ENCODE results near the gene KRTAP5-3. TPM values are rescaled to one million over a fixed set of nuclear protein-coding genes. Genes with fewer than 3 reads are reported as not detected.
A peak's percentile ranks its signal among the peaks of the same experiment; 100 is the strongest.

The KRTAP5-3 gene
- total and polyA plus RNA-seq, 4 donors, result not detected

- DNase-seq (peak; percentile 69 to 86 (median 78)), ATAC-seq (ENCODE audit: insufficient read depth, low FRiP score) (peak; percentile 63)
- no peak within 1 kb of the TSS for H3K9ac ChIP-seq (ENCODE audit: insufficient read depth in 1 of 2, low read length in 2 of 2)
- peak within 1 kb of the TSS; percentile 56 for H3K4me3 ChIP-seq
- 1% methylated on average over 88 to 124 of the region's 124 CpGs for WGBS, 2 donors
- TF ChIP-seq, protein P1, sequence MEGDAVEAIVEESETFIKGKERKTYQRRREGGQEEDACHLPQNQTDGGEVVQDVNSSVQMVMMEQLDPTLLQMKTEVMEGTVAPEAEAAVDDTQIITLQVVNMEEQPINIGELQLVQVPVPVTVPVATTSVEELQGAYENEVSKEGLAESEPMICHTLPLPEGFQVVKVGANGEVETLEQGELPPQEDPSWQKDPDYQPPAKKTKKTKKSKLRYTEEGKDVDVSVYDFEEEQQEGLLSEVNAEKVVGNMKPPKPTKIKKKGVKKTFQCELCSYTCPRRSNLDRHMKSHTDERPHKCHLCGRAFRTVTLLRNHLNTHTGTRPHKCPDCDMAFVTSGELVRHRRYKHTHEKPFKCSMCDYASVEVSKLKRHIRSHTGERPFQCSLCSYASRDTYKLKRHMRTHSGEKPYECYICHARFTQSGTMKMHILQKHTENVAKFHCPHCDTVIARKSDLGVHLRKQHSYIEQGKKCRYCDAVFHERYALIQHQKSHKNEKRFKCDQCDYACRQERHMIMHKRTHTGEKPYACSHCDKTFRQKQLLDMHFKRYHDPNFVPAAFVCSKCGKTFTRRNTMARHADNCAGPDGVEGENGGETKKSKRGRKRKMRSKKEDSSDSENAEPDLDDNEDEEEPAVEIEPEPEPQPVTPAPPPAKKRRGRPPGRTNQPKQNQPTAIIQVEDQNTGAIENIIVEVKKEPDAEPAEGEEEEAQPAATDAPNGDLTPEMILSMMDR (IDR thresholded peaks at IDR 0.05; ENCODE audit: control extremely low read depth, extremely low read depth), result no peak
- peak within 1 kb of the TSS; percentile 68 to 90 for H3K27ac ChIP-seq (ENCODE audit: low read depth in 1 of 2, low read length in 1 of 2)
- H3K9me3 ChIP-seq (ENCODE audit: control insufficient read depth in 4 of 4, insufficient read depth in 3 of 4, low read length in 3 of 4), result no peaks in the 10 kb centered on the region
- no peaks in the 10 kb centered on the region for H3K36me3 ChIP-seq (ENCODE audit: control insufficient read depth in 4 of 4, insufficient read depth in 4 of 4, low read length in 4 of 4)
- peaks cover 0 to 5% (median 0%) of the 10 kb centered on the region in 5 donors for H3K4me1 ChIP-seq (ENCODE audit: control insufficient read depth in 5 of 5, insufficient read depth in 5 of 5, low read length in 5 of 5)
- peaks cover 0 to 36% (median 22%) of the 10 kb centered on the region in 3 donors for H3K27me3 ChIP-seq (ENCODE audit: control insufficient read depth in 3 of 3, insufficient read depth in 3 of 3, low read length in 2 of 3)
Measured at GRCh38 chr11:1572197-1573076, 35.8 kb downstream of the KRTAP5-3 start, which contains the start of gene DUSP8. Gene DUSP8 (minus strand): TSS chr11:1572271. CDS start chr11:1565826, 6,445 bp downstream.

DNA sequence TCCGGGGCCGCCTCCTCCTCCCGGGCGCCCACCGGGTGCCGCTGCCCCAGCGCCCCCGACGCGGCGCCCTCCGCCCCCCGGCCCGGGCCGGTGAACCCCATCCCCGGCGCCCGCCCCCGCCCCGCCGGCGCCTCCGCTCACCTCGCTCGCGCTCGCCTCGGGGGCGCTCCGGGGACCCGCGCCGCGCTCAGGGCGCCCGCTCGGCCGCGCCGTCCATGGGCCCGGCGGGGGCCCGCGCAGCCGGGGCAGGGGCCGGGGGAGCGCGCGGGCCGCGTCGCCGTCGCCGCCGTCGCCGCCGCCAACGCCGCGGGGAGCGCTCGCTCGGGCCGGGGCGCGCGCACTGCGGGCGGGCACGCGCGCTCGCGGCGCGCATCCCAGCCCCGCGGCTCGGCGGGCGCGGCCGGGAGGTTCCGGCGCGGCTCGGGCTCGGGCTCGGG, 36.5 kb downstream of the KRTAP5-3 start:
- Histone ChIP-seq H3K27me3 (ENCODE audit: control insufficient read depth in 3 of 3, insufficient read depth in 3 of 3, low read length in 2 of 3) (peaks cover 0 to 36% (median 22%) of the 10 kb centered on the region in 3 donors), H3K4me1 (ENCODE audit: control insufficient read depth in 5 of 5, insufficient read depth in 5 of 5, low read length in 5 of 5) (peaks cover 0 to 5% (median 0%) of the 10 kb centered on the region in 5 donors)
- WGBS, 2 donors, result 2% methylated on average over 37 to 91 of the region's 91 CpGs

GRCh38 chr11:1570896-1571759, 37.1 kb downstream of the KRTAP5-3 start:
- WGBS, 2 donors, result 8 to 9% methylated on average over 31 to 58 of the region's 58 CpGs
- H3K9ac ChIP-seq (ENCODE audit: insufficient read depth in 1 of 2, low read length in 2 of 2), result no peak overlapping the region
- H3K9me3 ChIP-seq (ENCODE audit: control insufficient read depth in 4 of 4, insufficient read depth in 3 of 4, low read length in 3 of 4), result no peaks in the 10 kb centered on the region
- H3K4me1 ChIP-seq (ENCODE audit: control insufficient read depth in 5 of 5, insufficient read depth in 5 of 5, low read length in 5 of 5), result peaks cover 0 to 5% (median 0%) of the 10 kb centered on the region in 5 donors
- TF ChIP-seq, protein P1 (IDR thresholded peaks at IDR 0.05; ENCODE audit: control extremely low read depth, extremely low read depth), result no peak
- peak overlapping the region; percentile 56 for H3K4me3 ChIP-seq
- DNase-seq (peak in 2 of 3 donors; percentile 36 to 38), ATAC-seq (ENCODE audit: insufficient read depth, low FRiP score) (no peak)
- H3K27ac ChIP-seq (ENCODE audit: low read depth in 1 of 2, low read length in 1 of 2), result peak overlapping the region in 1 of 2 donors; percentile 90
- peaks cover 0 to 3% (median 0%) of the 10 kb centered on the region in 4 donors for H3K36me3 ChIP-seq (ENCODE audit: control insufficient read depth in 4 of 4, insufficient read depth in 4 of 4, low read length in 4 of 4)
- peaks cover 0 to 36% (median 20%) of the 10 kb centered on the region in 3 donors for H3K27me3 ChIP-seq (ENCODE audit: control insufficient read depth in 3 of 3, insufficient read depth in 3 of 3, low read length in 2 of 3)

More for the DNA sequence above, 36.5 kb downstream of the KRTAP5-3 start:
- no peak for DNase-seq
- H3K27ac ChIP-seq (ENCODE audit: low read depth in 1 of 2, low read length in 1 of 2), result peak overlapping the region in 1 of 2 donors; percentile 90
- peaks cover 0 to 3% (median 0%) of the 10 kb centered on the region in 4 donors for H3K36me3 ChIP-seq (ENCODE audit: control insufficient read depth in 4 of 4, insufficient read depth in 4 of 4, low read length in 4 of 4)
- H3K4me3 ChIP-seq, result peak overlapping the region; percentile 56
- H3K9me3 ChIP-seq (ENCODE audit: control insufficient read depth in 4 of 4, insufficient read depth in 3 of 4, low read length in 3 of 4), result no peaks in the 10 kb centered on the region
- no peak for ATAC-seq (ENCODE audit: insufficient read depth, low FRiP score)
- TF ChIP-seq, protein P1 (IDR thresholded peaks at IDR 0.05; ENCODE audit: control extremely low read depth, extremely low read depth), result no peak
- H3K9ac ChIP-seq (ENCODE audit: insufficient read depth in 1 of 2, low read length in 2 of 2), result no peak overlapping the region
